ENCODE data around the gene GNA14.

The GNA14 gene

DNA sequence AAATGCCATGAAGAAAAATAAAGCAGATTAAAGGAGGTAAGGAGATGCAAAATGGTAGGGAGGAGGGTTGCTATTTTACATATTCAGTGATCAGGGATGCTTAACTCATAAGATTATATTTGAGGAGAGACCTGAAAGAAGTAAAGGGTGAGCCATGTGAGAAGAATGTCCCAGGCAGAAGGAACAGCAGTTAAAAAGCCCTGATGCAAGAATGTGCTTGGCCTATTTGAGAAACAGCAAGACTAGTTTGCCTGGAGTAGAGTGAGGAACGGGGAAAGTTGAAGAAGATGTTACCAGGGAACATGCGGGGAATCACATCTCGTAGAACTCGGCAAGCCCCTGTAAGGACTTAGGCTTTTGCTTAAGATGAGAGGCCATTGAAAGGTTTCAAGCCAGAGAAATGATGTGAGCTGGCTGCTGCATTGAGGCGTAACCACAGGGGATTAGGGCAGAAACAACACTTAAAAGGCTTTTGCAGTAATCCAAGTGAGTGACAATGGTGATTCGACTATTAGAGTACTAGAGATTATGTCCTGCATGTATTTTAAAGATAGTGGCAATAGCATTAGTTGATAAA, 272.1 kb downstream of the GNA14 start:
- peak; percentile 81 for FAIRE-seq
- peak; percentile 29 for DNase-seq (ENCODE audit: insufficient read length, low spot score)
- TF ChIP-seq, protein P1, sequence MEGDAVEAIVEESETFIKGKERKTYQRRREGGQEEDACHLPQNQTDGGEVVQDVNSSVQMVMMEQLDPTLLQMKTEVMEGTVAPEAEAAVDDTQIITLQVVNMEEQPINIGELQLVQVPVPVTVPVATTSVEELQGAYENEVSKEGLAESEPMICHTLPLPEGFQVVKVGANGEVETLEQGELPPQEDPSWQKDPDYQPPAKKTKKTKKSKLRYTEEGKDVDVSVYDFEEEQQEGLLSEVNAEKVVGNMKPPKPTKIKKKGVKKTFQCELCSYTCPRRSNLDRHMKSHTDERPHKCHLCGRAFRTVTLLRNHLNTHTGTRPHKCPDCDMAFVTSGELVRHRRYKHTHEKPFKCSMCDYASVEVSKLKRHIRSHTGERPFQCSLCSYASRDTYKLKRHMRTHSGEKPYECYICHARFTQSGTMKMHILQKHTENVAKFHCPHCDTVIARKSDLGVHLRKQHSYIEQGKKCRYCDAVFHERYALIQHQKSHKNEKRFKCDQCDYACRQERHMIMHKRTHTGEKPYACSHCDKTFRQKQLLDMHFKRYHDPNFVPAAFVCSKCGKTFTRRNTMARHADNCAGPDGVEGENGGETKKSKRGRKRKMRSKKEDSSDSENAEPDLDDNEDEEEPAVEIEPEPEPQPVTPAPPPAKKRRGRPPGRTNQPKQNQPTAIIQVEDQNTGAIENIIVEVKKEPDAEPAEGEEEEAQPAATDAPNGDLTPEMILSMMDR (IDR thresholded peaks at IDR 0.05; ENCODE audit: insufficient read depth, missing control alignments): no peak

- FAIRE-seq (no peak), DNase-seq (ENCODE audit: insufficient read length, low spot score) (no peak)
- TF ChIP-seq, protein P1 (IDR thresholded peaks at IDR 0.05; ENCODE audit: insufficient read depth, missing control alignments): no peak
Observed at GRCh38 chr9:77374266-77374665, 273.9 kb downstream of the GNA14 start.

Data from D721Med (cell line).